GM12878 (cell line): ENCODE results near the gene PTGR1.

Source experiments
- CHD1 ChIP-seq: IDR thresholded peaks from 2 replicates; pipeline ENCODE4 v1.6.1; 2012; ENCODE audit warnings: low read depth, low read length, improper control_type of control experiment
- CREB1 ChIP-seq: IDR thresholded peaks from 2 replicates; pipeline ENCODE4 v1.6.1; 2012; ENCODE audit warnings: low read depth, mild to moderate bottlenecking, inconsistent platforms
- CTCF ChIP-seq, 3 experiments: IDR thresholded peaks in 2 of 3; conservative IDR thresholded peaks in 1 of 3; 2 replicates each; pipeline ENCODE4 v1.5.1; 2011; ENCODE audit warnings: low read depth in 3 of 3, low read length in 3 of 3, mild to moderate bottlenecking in 3 of 3, control low read depth in 2 of 3, moderate library complexity in 2 of 3, inconsistent platforms in 1 of 3, mixed read lengths in 1 of 3; ENCODE audit not compliant: control insufficient read depth in 2 of 3, insufficient read depth in 1 of 3; ENCODE audit errors: extremely low read depth in 1 of 3
- HCFC1 ChIP-seq: fragments of 150-350 bp; IDR thresholded peaks from 2 replicates; pipeline ENCODE4 v1.6.1; 2014; ENCODE audit warnings: low read length
- MYC ChIP-seq: IDR thresholded peaks from 2 replicates; pipeline ENCODE4 v1.6.1; 2011; ENCODE audit warnings: mild to moderate bottlenecking, low read length, moderate library complexity, inconsistent platforms; ENCODE audit not compliant: insufficient read depth, insufficient replicate concordance, insufficient read length, severe bottlenecking
- RBBP5 ChIP-seq: fragments of 200-600 bp; sonication (generic); conservative IDR thresholded peaks from 2 replicates; pipeline ENCODE4 v1.6.1; 2016
- TAF1 ChIP-seq: IDR thresholded peaks from 2 replicates; pipeline ENCODE4 v1.6.1; 2011; ENCODE audit warnings: mild to moderate bottlenecking, low read depth, low read length, borderline replicate concordance
- TCF12 ChIP-seq: IDR thresholded peaks from 2 replicates; pipeline ENCODE4 v1.6.1; 2011; ENCODE audit warnings: low read depth, mild to moderate bottlenecking, low read length

GRCh38 chr9:111524731-111525055 is 74.8 kb downstream of the PTGR1 start:
- TF ChIP-seq CREB1 = no peak
- no peak for TF ChIP-seq MYC
- no peak for TF ChIP-seq TAF1
- no peak for TF ChIP-seq RBBP5
- TF ChIP-seq TCF12 = no peak
- TF ChIP-seq CHD1 = no peak
- no peak for TF ChIP-seq CTCF (IDR thresholded peaks at IDR 0.05 in 2 of 3, conservative IDR thresholded peaks at IDR 0.05 in 1 of 3; ENCODE audit: control insufficient read depth in 2 of 3, extremely low read depth in 1 of 3, insufficient read depth in 1 of 3, low read depth in 3 of 3, low read length in 3 of 3)
- no peak for TF ChIP-seq HCFC1
